NCI-H345 treated with DMSO at 0.1 percent for 48 hours (cell line): ENCODE data around the gene MZT2A.
"Not testable (repeated sequence)": the region's sequence is repeated elsewhere in the genome, so short reads cannot be mapped to it uniquely, and the experiment has no call there.

ENCODE experiments used
- DNase-seq: peaks from one replicate; lab custom pipeline; 2025; ENCODE audit not compliant: unreplicated experiment; lab: John Stamatoyannopoulos, UW

Gene MZT2A

GRCh38 chr2:131520526-131520925, 28.3 kb upstream of the MZT2A start:
- DNase-seq, result no peak

GRCh38 chr2:131519871-131520470, 27.8 kb upstream of the MZT2A start:
- not testable (repeated sequence) for DNase-seq

GRCh38 chr2:131519466-131519865, 27.3 kb upstream of the MZT2A start:
- DNase-seq, result no peak

GRCh38 chr2:131518531-131518930, 26.3 kb upstream of the MZT2A start:
- DNase-seq, result not testable (repeated sequence)

GRCh38 chr2:131517856-131518255, 25.7 kb upstream of the MZT2A start:
- not testable (repeated sequence) for DNase-seq

- no peak for DNase-seq
These were observed 25.1 kb upstream of the MZT2A start for GRCh38 chr2:131517106-131517831.

GRCh38 chr2:131516621-131517020, 24.4 kb upstream of the MZT2A start:
- not testable (repeated sequence) for DNase-seq

GRCh38 chr2:131516011-131516410, 23.8 kb upstream of the MZT2A start:
- no peak for DNase-seq

- DNase-seq, result not testable (repeated sequence)
These were observed 23.0 kb upstream of the MZT2A start for GRCh38 chr2:131515235-131515634.

GRCh38 chr2:131514408-131515166, 22.4 kb upstream of the MZT2A start:
- DNase-seq, result not testable (repeated sequence)

GRCh38 chr2:131511969-131512870, 20.0 kb upstream of the MZT2A start:
- DNase-seq, result not testable (repeated sequence)

GRCh38 chr2:131511291-131511968, 19.2 kb upstream of the MZT2A start:
- not testable (repeated sequence) for DNase-seq

- DNase-seq, result no peak
These were observed 17.4 kb upstream of the MZT2A start for GRCh38 chr2:131509615-131510014.

- DNase-seq, result not testable (repeated sequence)
These were observed 12.0 kb upstream of the MZT2A start for GRCh38 chr2:131504082-131504750.

GRCh38 chr2:131503587-131503986, 11.4 kb upstream of the MZT2A start:
- DNase-seq, result not testable (repeated sequence)

- not testable (repeated sequence) for DNase-seq
These were observed 6.2 kb upstream of the MZT2A start for GRCh38 chr2:131498321-131498973.

- DNase-seq, result not testable (repeated sequence)
These were observed 3.3 kb upstream of the MZT2A start for GRCh38 chr2:131495506-131495905.

- DNase-seq, result no peak
These were observed 1.2 kb upstream of the MZT2A start for GRCh38 chr2:131493199-131493968.
